Endodermal cell (in vitro differentiated cells): ENCODE results near the gene PNPLA8. TPM values are rescaled to one million over a fixed set of nuclear protein-coding genes. Genes with fewer than 3 reads are reported as not detected.

Source experiments
- DNase-seq: peaks from one replicate; pipeline ENCODE4 v3.0.0-alpha.2; 2017
- H3K27ac ChIP-seq: 2 replicates; pipeline ENCODE4 v1.5.1; 2013; ENCODE audit warnings: mild to moderate bottlenecking, low read depth, low read length, moderate library complexity
- H3K27me3 ChIP-seq: 2 replicates; pipeline ENCODE4 v1.6.1; 2013; ENCODE audit warnings: mild to moderate bottlenecking, low read length, moderate library complexity; ENCODE audit not compliant: insufficient read depth, control insufficient read depth, poor library complexity, severe bottlenecking
- H3K36me3 ChIP-seq: 2 replicates; pipeline ENCODE4 v1.7.0; 2013; ENCODE audit warnings: mild to moderate bottlenecking, low read length, moderate library complexity; ENCODE audit not compliant: control insufficient read depth, insufficient read depth
- H3K4me1 ChIP-seq: one replicate; pipeline ENCODE4 v1.7.0; 2013; ENCODE audit warnings: low read length; ENCODE audit not compliant: control insufficient read depth, insufficient read depth
- H3K4me3 ChIP-seq: 2 replicates; pipeline ENCODE4 v1.5.1; 2013; ENCODE audit warnings: mild to moderate bottlenecking, low read length, moderate library complexity
- H3K9ac ChIP-seq: 2 replicates; pipeline ENCODE4 v1.6.1; 2013; ENCODE audit warnings: mild to moderate bottlenecking, low read length, moderate library complexity; ENCODE audit not compliant: poor library complexity, severe bottlenecking; ENCODE audit errors: extremely low read depth
- H3K9me3 ChIP-seq: 2 replicates; pipeline ENCODE4 v1.6.1; 2013; ENCODE audit warnings: mild to moderate bottlenecking, low read length, moderate library complexity; ENCODE audit not compliant: control insufficient read depth
- H3K27ac Mint-ChIP-seq: 2 replicates; pipeline ENCODE4 v1.8.0; 2020; ENCODE audit warnings: mixed read lengths
- H3K27me3 Mint-ChIP-seq: 2 replicates; pipeline ENCODE4 v1.8.0; 2021; ENCODE audit warnings: mild to moderate bottlenecking, mixed read lengths; ENCODE audit not compliant: insufficient read depth
- H3K36me3 Mint-ChIP-seq: 2 replicates; pipeline ENCODE4 v1.8.0; 2020; ENCODE audit warnings: low read depth, mixed read lengths
- H3K4me1 Mint-ChIP-seq: 2 replicates; pipeline ENCODE4 v1.8.0; 2020; ENCODE audit warnings: mixed read lengths
- H3K4me3 Mint-ChIP-seq: 2 replicates; pipeline ENCODE4 v1.8.0; 2020; ENCODE audit warnings: mild to moderate bottlenecking, moderate library complexity, mixed read lengths
- H3K9me3 Mint-ChIP-seq: 2 replicates; pipeline ENCODE4 v1.8.0; 2020; ENCODE audit warnings: mild to moderate bottlenecking, mixed read lengths
- CTCF ChIP-seq: fragments of 200-600 bp; sonication (generic); conservative IDR thresholded peaks from 2 replicates; pipeline ENCODE4 v1.5.0; 2021; ENCODE audit warnings: antibody characterized with exemption, mild to moderate bottlenecking
- WGBS, 2 experiments: methylation state at CpG; one replicate each; pipeline versions ENCODE4 v1.1.5 to v1.1.7; 2013; ENCODE audit warnings: missing lambda C conversion rate in 2 of 2, mixed read lengths in 1 of 2; ENCODE audit not compliant: insufficient coverage in 1 of 2, insufficient read length in 1 of 2; 5-methylcytosine and 5-hydroxymethylcytosine counted together
- total RNA-seq, 2 donors: library from RNA; stranded (reverse); fragmentation: NEBNext Ultra II Directional in 1 of 2; extraction: Animal tissue kit (Norgen Biotek cat#: 25700) in 1 of 2; gene quantifications; 2 replicates in 1 of 2; 3 replicates in 1 of 2; pipeline ENCODE4 v1.2.1, GENCODE V29; 2021

PNPLA8 gene
- total RNA-seq, 2 donors from 2014 or later = 15.9 to 20.1 TPM

GRCh38 chr7:108425714-108426275, 100.1 kb downstream of the PNPLA8 start:
- no peaks in the 10 kb centered on the region for H3K27me3 ChIP-seq
- Mint-ChIP-seq H3K9me3 (no peaks in the 10 kb centered on the region), H3K36me3 (no peaks in the 10 kb centered on the region), H3K4me1 (peaks cover 11% of the 10 kb centered on the region), H3K27ac (no peak overlapping the region), H3K4me3 (no peak overlapping the region), H3K27me3 (no peaks in the 10 kb centered on the region)
- no peak overlapping the region for H3K4me3 ChIP-seq
- no peaks in the 10 kb centered on the region for H3K4me1 ChIP-seq
- no peak overlapping the region for H3K9ac ChIP-seq
- TF ChIP-seq CTCF = no peak
- H3K9me3 ChIP-seq = no peaks in the 10 kb centered on the region
- no peak for DNase-seq
- H3K36me3 ChIP-seq = no peaks in the 10 kb centered on the region
- 92 to 100% methylated on average over 1 to 2 of the region's 2 CpGs for WGBS, 2 experiments
- H3K27ac ChIP-seq = no peak overlapping the region

- Histone ChIP-seq H3K9me3 (no peaks in the 10 kb centered on the region), H3K27me3 (no peaks in the 10 kb centered on the region), H3K4me3 (no peak overlapping the region), H3K9ac (no peak overlapping the region), H3K27ac (no peak overlapping the region), H3K4me1 (no peaks in the 10 kb centered on the region), H3K36me3 (no peaks in the 10 kb centered on the region)
- 87 to 100% methylated on average over 2 to 4 of the region's 4 CpGs for WGBS, 2 experiments
- TF ChIP-seq CTCF = no peak
- Mint-ChIP-seq H3K27me3 (no peaks in the 10 kb centered on the region), H3K4me1 (peaks cover 11% of the 10 kb centered on the region), H3K36me3 (no peaks in the 10 kb centered on the region), H3K27ac (no peak overlapping the region), H3K4me3 (no peak overlapping the region), H3K9me3 (no peaks in the 10 kb centered on the region)
- no peak for DNase-seq
Measured at GRCh38 chr7:108424013-108424412, 101.9 kb downstream of the PNPLA8 start.

GRCh38 chr7:108423089-108423989, 102.6 kb downstream of the PNPLA8 start:
- Histone ChIP-seq H3K9ac (no peak overlapping the region), H3K27me3 (no peaks in the 10 kb centered on the region), H3K36me3 (no peaks in the 10 kb centered on the region), H3K9me3 (no peaks in the 10 kb centered on the region), H3K4me1 (no peaks in the 10 kb centered on the region), H3K27ac (no peak overlapping the region), H3K4me3 (no peak overlapping the region)
- Mint-ChIP-seq H3K9me3 (no peaks in the 10 kb centered on the region), H3K36me3 (no peaks in the 10 kb centered on the region), H3K27ac (no peak overlapping the region), H3K4me1 (peaks cover 11% of the 10 kb centered on the region), H3K27me3 (no peaks in the 10 kb centered on the region), H3K4me3 (no peak overlapping the region)
- DNase-seq = no peak
- TF ChIP-seq CTCF = no peak
- WGBS, 2 experiments = 94 to 95% methylated on average over 3 to 5 of the region's 5 CpGs
